NCI-H2081 (cell line): ENCODE results near the gene ATG9B.

Experiments
- DNase-seq, 2 experiments: peaks; one replicate each; lab custom pipeline; 2025; lab: John Stamatoyannopoulos, UW

ATG9B gene

GRCh38 chr7:150980663-150981062 is 43.6 kb downstream of the ATG9B start:
- DNase-seq, result no peak

GRCh38 chr7:150979713-150980390 is 44.4 kb downstream of the ATG9B start:
- DNase-seq, result no peak

GRCh38 chr7:150978126-150978789 is 46.0 kb downstream of the ATG9B start, which contains the start of gene KCNH2:
TSS of gene KCNH2 (minus strand) at chr7:150978321. CDS start at chr7:150977913, 408 bp downstream.
- peak; percentile 90 to 91 for DNase-seq

- DNase-seq, result peak; percentile 39 to 44
Observed at GRCh38 chr7:150977382-150978125, 46.7 kb downstream of the ATG9B start.

- peak; percentile 52 to 58 for DNase-seq
Observed at GRCh38 chr7:150976529-150977381, 47.5 kb downstream of the ATG9B start.

GRCh38 chr7:150975536-150976319 is 48.6 kb downstream of the ATG9B start:
- peak in 1 of 2 experiments; percentile 23 for DNase-seq

GRCh38 chr7:150974468-150975391 is 49.6 kb downstream of the ATG9B start:
- peak; percentile 80 to 86 for DNase-seq

GRCh38 chr7:150973571-150974451 is 50.5 kb downstream of the ATG9B start:
- peak; percentile 90 to 95 for DNase-seq

GRCh38 chr7:150972741-150973140 is 51.6 kb downstream of the ATG9B start:
- no peak for DNase-seq

GRCh38 chr7:150972023-150972468 is 52.2 kb downstream of the ATG9B start:
- peak; percentile 85 to 91 for DNase-seq

- DNase-seq, result peak; percentile 82 to 87
Observed at GRCh38 chr7:150971242-150972022, 52.9 kb downstream of the ATG9B start.

GRCh38 chr7:150970424-150970823 is 53.9 kb downstream of the ATG9B start:
- no peak for DNase-seq

GRCh38 chr7:150969475-150969874 is 54.8 kb downstream of the ATG9B start:
- peak; percentile 85 to 93 for DNase-seq

- peak; percentile 26 to 53 for DNase-seq
Observed at GRCh38 chr7:150968734-150969372, 55.4 kb downstream of the ATG9B start.

GRCh38 chr7:150968056-150968733 is 56.1 kb downstream of the ATG9B start:
- DNase-seq, result no peak

- no peak for DNase-seq
Observed at GRCh38 chr7:150967349-150967748, 56.9 kb downstream of the ATG9B start.

GRCh38 chr7:150966002-150966401 is 58.3 kb downstream of the ATG9B start:
- DNase-seq, result no peak
